HEK293T (cell line): ENCODE data around the gene SCAF1.

Experiments used
- CTCF ChIA-PET: fragments of 350-600 bp; formaldehyde crosslinking; extraction: SDS; loops from one replicate; lab custom pipeline; 2021; ENCODE audit warnings: antibody characterized with exemption, inconsistent platforms; lab: Yijun Ruan, JAX
- POLR2A ChIA-PET: fragments of 350-600 bp; formaldehyde crosslinking; extraction: SDS; loops from one replicate; lab custom pipeline; 2020; ENCODE audit warnings: antibody characterized with exemption, inconsistent platforms; lab: Yijun Ruan, JAX
- DNase-seq: peaks from one replicate; pipeline ENCODE4 v3.0.0; 2012; ENCODE audit warnings: mixed read lengths; ENCODE audit errors: extremely low spot score
- ARNT ChIP-seq: fragments of 450-650 bp; IDR thresholded peaks from 2 replicates; pipeline ENCODE4 v1.6.1; 2017; ENCODE audit warnings: mild to moderate bottlenecking
- BHLHE40 ChIP-seq: fragments of 450-650 bp; IDR thresholded peaks from 2 replicates; pipeline ENCODE4 v1.6.1; 2016; ENCODE audit warnings: mild to moderate bottlenecking, moderate library complexity, borderline replicate concordance
- CTBP1 ChIP-seq: fragments of 450-650 bp; IDR thresholded peaks from 2 replicates; pipeline ENCODE4 v1.6.1; 2016; ENCODE audit warnings: borderline replicate concordance
- ELF4 ChIP-seq: fragments of 450-650 bp; IDR thresholded peaks from 2 replicates; pipeline ENCODE4 v1.6.1; 2017; ENCODE audit warnings: antibody characterized with exemption
- FOXA1 ChIP-seq: fragments of 450-650 bp; IDR thresholded peaks from 2 replicates; pipeline ENCODE4 v1.6.1; 2016; ENCODE audit warnings: mild to moderate bottlenecking
- FOXK2 ChIP-seq: fragments of 450-650 bp; IDR thresholded peaks from 2 replicates; pipeline ENCODE4 v1.6.1; 2016; ENCODE audit warnings: mild to moderate bottlenecking
- FOXM1 ChIP-seq: fragments of 450-650 bp; IDR thresholded peaks from 2 replicates; pipeline ENCODE4 v1.6.1; 2017; ENCODE audit warnings: mild to moderate bottlenecking, borderline replicate concordance
- HDGF ChIP-seq: fragments of 450-650 bp; IDR thresholded peaks from 2 replicates; pipeline ENCODE4 v1.6.1; 2017; ENCODE audit warnings: antibody characterized with exemption, borderline replicate concordance
- L3MBTL2 ChIP-seq: fragments of 450-650 bp; conservative IDR thresholded peaks from 2 replicates; pipeline ENCODE4 v1.6.1; 2016; ENCODE audit warnings: mild to moderate bottlenecking
- LEF1 ChIP-seq: fragments of 450-650 bp; IDR thresholded peaks from 2 replicates; pipeline ENCODE4 v1.6.1; 2017; ENCODE audit warnings: mild to moderate bottlenecking, borderline replicate concordance
- NFRKB ChIP-seq: fragments of 450-650 bp; IDR thresholded peaks from 2 replicates; pipeline ENCODE4 v1.6.1; 2016; ENCODE audit warnings: mild to moderate bottlenecking, moderate library complexity
- PKNOX1 ChIP-seq: fragments of 450-650 bp; IDR thresholded peaks from 2 replicates; pipeline ENCODE4 v1.6.1; 2016
- SP1 ChIP-seq: fragments of 450-650 bp; IDR thresholded peaks from 2 replicates; pipeline ENCODE4 v1.6.1; 2017
- SUZ12 ChIP-seq: fragments of 450-650 bp; IDR thresholded peaks from 2 replicates; pipeline ENCODE4 v1.6.1; 2016; ENCODE audit warnings: mild to moderate bottlenecking
- TARDBP ChIP-seq: fragments of 450-650 bp; IDR thresholded peaks from 2 replicates; pipeline ENCODE4 v1.6.1; 2016
- ZNF384 ChIP-seq: fragments of 450-650 bp; IDR thresholded peaks from 2 replicates; pipeline ENCODE4 v1.6.1; 2016

Gene SCAF1

GRCh38 chr19:49657493-49658138 lies 15.6 kb downstream of the SCAF1 start:
- POLR2A ChIA-PET = interaction anchor here (1.6 to 5.2 kb wide), 2 partner anchors 8 to 17 kb away, joined by 4 to 27 read pairs; partner anchors contain the start of genes RRAS and SCAF1
- CTCF ChIA-PET = no interaction called here
- no peak for DNase-seq
- no peak for TF ChIP-seq ARNT
- no peak for TF ChIP-seq ELF4
- TF ChIP-seq NFRKB = no peak
- TF ChIP-seq LEF1 = no peak
- TF ChIP-seq FOXK2 = no peak
- no peak for TF ChIP-seq SUZ12
- no peak for TF ChIP-seq FOXM1
- TF ChIP-seq ZNF384 = no peak
- TF ChIP-seq PKNOX1 = no peak
- no peak for TF ChIP-seq BHLHE40
- TF ChIP-seq FOXA1 = no peak
- TF ChIP-seq SP1 = no peak
- no peak for TF ChIP-seq L3MBTL2
- no peak for TF ChIP-seq CTBP1
- TF ChIP-seq TARDBP = no peak

- POLR2A ChIA-PET = interaction anchor here (1.6 to 5.2 kb wide), 2 partner anchors 9 to 17 kb away, joined by 4 to 27 read pairs; partner anchors contain the start of genes RRAS and SCAF1
- TF ChIP-seq SUZ12 (no peak), SP1 (no peak), FOXA1 (no peak), ELF4 (no peak), LEF1 (no peak), HDGF (no peak), TARDBP (no peak), FOXK2 (no peak), BHLHE40 (no peak), CTBP1 (no peak), ARNT (no peak), L3MBTL2 (no peak), NFRKB (no peak), ZNF384 (no peak)
- DNase-seq = no peak
- CTCF ChIA-PET = no interaction called here
Measured at GRCh38 chr19:49658139-49658517, 16.1 kb downstream of the SCAF1 start.

- TF ChIP-seq ARNT = no peak
- TF ChIP-seq L3MBTL2 = no peak
- TF ChIP-seq FOXK2 = no peak
- TF ChIP-seq ELF4 = no peak
- no peak for TF ChIP-seq NFRKB
- TF ChIP-seq BHLHE40 = no peak
- no peak for TF ChIP-seq FOXM1
- TF ChIP-seq HDGF = no peak
- no peak for TF ChIP-seq SP1
- no peak for TF ChIP-seq SUZ12
- no peak for TF ChIP-seq ZNF384
- TF ChIP-seq PKNOX1 = no peak
- no peak for TF ChIP-seq LEF1
- TF ChIP-seq CTBP1 = no peak
- no peak for TF ChIP-seq TARDBP
- TF ChIP-seq FOXA1 = no peak
- DNase-seq = no peak
- POLR2A ChIA-PET = interaction anchor here (1.2 to 1.6 kb wide), 2 partner anchors 9 to 17 kb away, joined by 4 read pairs; no protein-coding TSS in a partner anchor
- CTCF ChIA-PET = no interaction called here
Measured at GRCh38 chr19:49658566-49659442, 16.8 kb downstream of the SCAF1 start.

- TF ChIP-seq PKNOX1 (no peak), TARDBP (no peak), FOXM1 (no peak), NFRKB (no peak), ELF4 (no peak), CTBP1 (no peak), ZNF384 (no peak), BHLHE40 (no peak), LEF1 (no peak)
- ChIA-PET POLR2A (interaction anchor here (1.0 to 1.4 kb wide), 3 partner anchors 16 to 80 kb away, joined by 3 to 4 read pairs (median 3); no protein-coding TSS in a partner anchor), CTCF (no interaction called here)
- no peak for DNase-seq
Measured at GRCh38 chr19:49660338-49660961, 18.4 kb downstream of the SCAF1 start.

- no peak for DNase-seq
- no peak for TF ChIP-seq NFRKB
- TF ChIP-seq SP1 = no peak
- TF ChIP-seq CTBP1 = no peak
- no peak for TF ChIP-seq ARNT
- no peak for TF ChIP-seq TARDBP
- TF ChIP-seq BHLHE40 = no peak
- no peak for TF ChIP-seq FOXK2
- TF ChIP-seq PKNOX1 = no peak
- no peak for TF ChIP-seq ZNF384
- TF ChIP-seq FOXM1 = no peak
- no peak for TF ChIP-seq FOXA1
- TF ChIP-seq ELF4 = no peak
- TF ChIP-seq L3MBTL2 = no peak
- TF ChIP-seq SUZ12 = no peak
- no peak for TF ChIP-seq LEF1
- no peak for TF ChIP-seq HDGF
- POLR2A ChIA-PET = interaction anchor here (5.2 kb wide), 1 partner anchor 21 kb away, joined by 57 read pairs; the partner anchor contains the start of genes RRAS and SCAF1
- CTCF ChIA-PET = no interaction called here
Measured at GRCh38 chr19:49662011-49662410, 20.0 kb downstream of the SCAF1 start.
